SJSA1 (cell line): ENCODE results near the gene NDUFB3. TPM values are rescaled to one million over a fixed set of nuclear protein-coding genes. Genes with fewer than 3 reads are reported as not detected.
"Not testable (repeated sequence)": the region's sequence is repeated elsewhere in the genome, so short reads cannot be mapped to it uniquely, and the experiment has no call there.

ENCODE experiments used
- DNase-seq, 2 experiments: peaks; one replicate each; pipeline ENCODE4 v3.0.0-alpha.2; 2015 to 2020; ENCODE audit warnings: low spot score in 2 of 2, low read depth in 1 of 2
- H3K27ac ChIP-seq: fragments of 250-450 bp; sonication (Bioruptor Pico); 2 replicates; pipeline ENCODE4 v1.5.1; 2020; ENCODE audit warnings: mild to moderate bottlenecking, moderate library complexity
- H3K27me3 ChIP-seq: fragments of 250-450 bp; sonication (Bioruptor Pico); replicated peaks from 2 replicates; pipeline ENCODE4 v1.5.1; 2020; ENCODE audit warnings: mild to moderate bottlenecking, moderate library complexity
- H3K36me3 ChIP-seq: fragments of 250-450 bp; sonication (Bioruptor Pico); 2 replicates; pipeline ENCODE4 v1.5.1; 2020; ENCODE audit warnings: mild to moderate bottlenecking
- H3K4me1 ChIP-seq: fragments of 250-450 bp; sonication (Bioruptor Pico); replicated peaks from 2 replicates; pipeline ENCODE4 v1.6.1; 2021; ENCODE audit warnings: mild to moderate bottlenecking
- H3K4me3 ChIP-seq: fragments of 250-450 bp; sonication (Bioruptor Pico); 2 replicates; pipeline ENCODE4 v1.5.1; 2020; ENCODE audit warnings: mild to moderate bottlenecking
- H3K9me3 ChIP-seq: fragments of 250-450 bp; sonication (Bioruptor Pico); replicated peaks from 2 replicates; pipeline ENCODE4 v1.5.1; 2020; ENCODE audit warnings: mild to moderate bottlenecking
- total RNA-seq: library from RNA; depleted of rRNA; stranded (reverse); fragments of >200 nt; shearing (Covaris generic); gene quantifications from 2 replicates; pipeline ENCODE4 v1.2.3, GENCODE V29; 2014

NDUFB3 gene
- total RNA-seq, 1 experiment from 2014 or later: 174 TPM

DNA sequence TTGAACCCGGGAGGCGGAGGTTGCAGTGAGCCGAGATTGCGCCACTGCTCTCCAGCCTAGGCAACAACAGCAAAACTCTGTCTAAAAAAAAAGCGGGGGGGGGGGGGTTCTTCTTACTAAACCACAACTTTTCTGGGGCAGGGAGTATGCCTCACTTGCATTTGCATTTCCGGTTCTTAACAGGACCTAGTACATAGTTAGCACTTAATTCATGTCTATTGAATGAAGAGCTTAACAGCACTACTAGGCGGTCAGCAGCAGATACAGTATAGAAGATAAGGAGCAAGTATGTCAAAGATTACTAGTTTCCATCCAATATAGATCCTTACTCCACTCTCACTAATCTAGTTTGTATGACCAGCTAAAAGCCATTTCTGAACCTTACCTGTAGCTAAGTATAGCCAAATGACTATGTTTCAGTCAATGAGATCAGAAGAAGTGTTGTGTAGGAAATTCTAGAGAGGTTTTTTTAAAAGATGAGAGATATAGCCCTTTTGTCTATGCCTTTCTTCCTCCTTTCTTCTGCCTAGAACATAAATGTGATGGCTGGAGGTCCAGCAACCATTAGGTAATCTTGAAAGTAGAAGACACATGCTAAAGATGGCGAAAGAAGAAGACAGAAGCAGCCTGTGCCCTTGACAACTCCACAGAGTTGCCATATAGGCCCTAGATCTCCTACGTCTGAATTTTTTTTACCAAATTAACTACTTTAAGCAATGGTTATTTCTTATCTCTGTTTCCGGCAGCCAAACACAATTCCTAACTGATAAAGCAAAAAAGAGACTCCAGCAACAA, 11.6 kb upstream of the NDUFB3 start:
- no peak for DNase-seq
- H3K4me3 ChIP-seq: no peak overlapping the region
- no peaks in the 10 kb centered on the region for H3K4me1 ChIP-seq
- peaks cover 13% of the 10 kb centered on the region; the same call in 1 of the 2 replicates for H3K36me3 ChIP-seq
- H3K9me3 ChIP-seq: no peaks in the 10 kb centered on the region
- H3K27me3 ChIP-seq: no peaks in the 10 kb centered on the region
- H3K27ac ChIP-seq: no peak overlapping the region

DNA sequence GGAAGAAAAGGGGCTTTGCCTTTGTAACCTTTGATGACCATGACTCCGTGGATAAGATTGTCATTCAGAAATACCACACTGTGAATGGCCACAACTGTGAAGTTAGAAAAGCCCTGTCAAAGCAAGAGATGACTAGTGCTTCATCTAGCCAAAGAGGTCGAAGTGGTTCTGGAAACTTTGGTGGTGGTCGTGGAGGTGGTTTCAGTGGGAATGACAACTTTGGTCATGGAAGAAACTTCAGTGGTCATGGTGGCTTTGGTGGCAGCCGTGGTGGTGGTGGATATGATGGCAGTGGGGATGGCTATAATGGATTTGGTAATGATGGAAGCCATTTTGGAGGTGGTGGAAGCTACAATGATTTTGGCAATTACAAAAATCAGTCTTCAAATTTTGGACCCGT, 8.3 kb upstream of the NDUFB3 start:
- not testable (repeated sequence) for DNase-seq, H3K27me3 ChIP-seq, H3K27ac ChIP-seq, H3K9me3 ChIP-seq, H3K4me1 ChIP-seq, H3K4me3 ChIP-seq
- H3K36me3 ChIP-seq: peaks cover 13% of the 10 kb centered on the region; the same call in 1 of the 2 replicates

DNA sequence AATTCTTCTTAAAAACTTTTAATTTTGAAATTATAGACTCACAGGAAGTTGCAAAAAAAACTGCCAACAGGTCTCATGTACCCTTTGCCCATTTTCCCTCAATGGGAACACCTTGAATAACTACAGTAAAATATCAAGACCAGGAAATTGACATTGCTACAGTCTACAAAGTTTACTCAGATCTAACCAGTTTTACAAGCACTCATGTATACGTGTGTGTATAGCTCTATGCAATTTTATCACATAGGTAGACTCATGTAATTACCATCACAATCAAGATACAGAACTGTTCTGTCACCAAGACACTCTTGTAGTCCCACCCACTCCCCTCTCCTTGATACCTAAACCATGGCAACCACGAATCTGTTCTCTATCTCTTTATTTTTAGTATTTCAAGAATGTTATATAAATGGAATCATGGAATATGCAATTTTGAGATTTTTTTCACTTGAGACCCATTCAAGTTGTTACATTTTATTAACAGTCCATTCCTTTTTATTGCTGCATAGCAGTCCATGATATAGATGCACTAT, 6.9 kb upstream of the NDUFB3 start:
- H3K27ac ChIP-seq: no peak overlapping the region
- DNase-seq: no peak
- H3K27me3 ChIP-seq: no peaks in the 10 kb centered on the region
- H3K4me1 ChIP-seq: no peaks in the 10 kb centered on the region; the same call in 1 of the 2 replicates
- H3K9me3 ChIP-seq: no peaks in the 10 kb centered on the region
- no peak overlapping the region for H3K4me3 ChIP-seq
- H3K36me3 ChIP-seq: peaks cover 10% of the 10 kb centered on the region; the same call in 1 of the 2 replicates

DNA sequence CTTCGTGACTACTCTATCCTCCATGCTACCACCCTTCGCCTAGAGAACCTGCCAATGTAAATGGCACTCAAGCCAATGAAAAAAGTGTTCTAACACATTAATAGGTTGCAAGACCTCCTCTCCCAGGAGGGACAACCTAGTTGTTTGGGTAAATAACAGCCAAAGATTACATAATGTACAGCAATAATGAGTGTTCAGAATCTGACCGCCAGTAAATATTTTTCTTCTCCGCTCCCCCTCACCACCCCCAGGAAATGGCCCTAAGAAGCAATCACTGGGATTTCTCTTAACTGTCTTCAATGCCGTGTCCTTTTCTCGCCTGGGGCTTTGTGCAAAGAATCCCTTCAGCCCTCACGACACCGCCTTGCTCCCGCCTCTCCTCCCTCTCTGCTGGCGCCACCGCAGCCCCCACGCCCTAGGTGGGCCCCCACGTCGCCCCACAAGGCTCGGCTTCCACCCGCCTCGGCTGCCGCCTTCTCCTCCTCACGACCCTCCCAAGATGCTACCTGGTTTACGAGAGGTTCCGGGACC, 788 bp upstream of the NDUFB3 start:
- Histone ChIP-seq H3K4me3 (peak overlapping the region; percentile 69), H3K4me1 (peaks cover 9% of the 10 kb centered on the region; the same call in 1 of the 2 replicates)
- DNase-seq: no peak

DNA sequence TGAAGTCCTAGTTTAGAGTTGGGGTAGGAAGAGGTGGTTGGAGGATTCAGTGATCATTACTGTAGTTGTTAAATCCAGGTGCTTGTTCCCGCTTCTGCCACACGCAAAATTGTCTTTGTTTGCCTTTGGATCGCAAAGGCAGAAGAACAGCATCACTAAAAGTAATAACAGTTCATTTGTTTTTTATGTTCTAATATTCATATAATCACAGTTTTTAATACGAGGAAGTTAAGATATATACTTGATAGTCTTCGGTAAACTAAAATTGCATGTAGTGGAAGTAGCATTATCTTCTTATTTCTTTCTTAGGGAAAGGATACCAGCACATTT, 365 bp downstream of the NDUFB3 start:
- peak overlapping the region; percentile 82 for H3K27ac ChIP-seq
- H3K27me3 ChIP-seq: no peaks in the 10 kb centered on the region
- H3K4me3 ChIP-seq: peak overlapping the region; percentile 69
- no peak for DNase-seq
- H3K4me1 ChIP-seq: peaks cover 9% of the 10 kb centered on the region; the same call in 1 of the 2 replicates
- H3K9me3 ChIP-seq: no peaks in the 10 kb centered on the region
- 0 out of 2 replicates have a peak, but pooled peaks cover 3% of the 10 kb centered on the region for H3K36me3 ChIP-seq

More for the DNA sequence above, 788 bp upstream of the NDUFB3 start:
- H3K36me3 ChIP-seq: 0 out of 2 replicates have a peak, but pooled peaks cover 3% of the 10 kb centered on the region
- H3K27me3 ChIP-seq: no peaks in the 10 kb centered on the region
- no peaks in the 10 kb centered on the region for H3K9me3 ChIP-seq
- H3K27ac ChIP-seq: peak overlapping the region; percentile 82

DNA sequence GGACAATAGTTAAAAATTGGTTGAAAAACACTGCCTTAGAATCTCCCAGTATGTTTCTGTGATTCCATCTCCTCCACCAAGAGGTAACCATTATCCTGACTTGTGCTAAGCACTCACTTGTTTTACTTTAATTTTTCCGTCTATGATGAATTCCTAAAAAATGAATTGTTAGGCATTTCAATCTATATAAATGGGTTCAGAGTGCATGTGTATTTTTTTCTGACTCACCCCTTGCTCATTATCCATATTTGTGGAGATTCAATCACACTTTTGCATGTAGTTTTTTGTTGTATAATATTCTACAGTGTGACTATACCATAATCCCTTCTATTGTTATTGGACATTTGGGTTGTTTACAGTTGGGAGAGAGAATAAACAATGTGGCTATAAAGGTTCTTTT, 1.3 kb downstream of the NDUFB3 start:
- Histone ChIP-seq H3K4me3 (0 out of 2 replicates have a peak overlapping the region, but pooled peaks have one; percentile 69), H3K27me3 (no peaks in the 10 kb centered on the region), H3K9me3 (no peaks in the 10 kb centered on the region), H3K36me3 (0 out of 2 replicates have a peak, but pooled peaks cover 3% of the 10 kb centered on the region), H3K4me1 (peaks cover 9% of the 10 kb centered on the region; the same call in 1 of the 2 replicates), H3K27ac (no peak overlapping the region)
- DNase-seq: peak in 1 of 2 experiments; percentile 9

DNA sequence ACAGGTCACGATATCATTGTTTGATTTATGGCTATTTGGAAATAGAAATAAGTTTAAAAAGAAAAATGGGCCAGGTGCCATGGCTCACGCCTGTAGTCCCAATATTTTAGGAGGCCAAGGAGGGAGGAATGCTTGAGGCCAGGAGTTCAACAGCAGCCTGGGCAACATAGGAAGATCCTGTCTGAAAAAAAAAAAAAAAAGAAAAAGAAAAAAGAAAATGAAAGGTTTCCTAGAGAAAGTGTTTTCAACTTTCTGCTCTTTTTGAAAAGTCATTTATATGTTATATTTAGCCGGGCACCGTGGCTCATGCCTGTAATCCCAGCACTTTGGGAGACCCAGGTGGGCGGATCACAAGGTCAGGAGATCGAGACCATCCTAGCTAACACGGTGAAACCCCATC, 3.2 kb downstream of the NDUFB3 start:
- H3K9me3 ChIP-seq: no peaks in the 10 kb centered on the region

DNA sequence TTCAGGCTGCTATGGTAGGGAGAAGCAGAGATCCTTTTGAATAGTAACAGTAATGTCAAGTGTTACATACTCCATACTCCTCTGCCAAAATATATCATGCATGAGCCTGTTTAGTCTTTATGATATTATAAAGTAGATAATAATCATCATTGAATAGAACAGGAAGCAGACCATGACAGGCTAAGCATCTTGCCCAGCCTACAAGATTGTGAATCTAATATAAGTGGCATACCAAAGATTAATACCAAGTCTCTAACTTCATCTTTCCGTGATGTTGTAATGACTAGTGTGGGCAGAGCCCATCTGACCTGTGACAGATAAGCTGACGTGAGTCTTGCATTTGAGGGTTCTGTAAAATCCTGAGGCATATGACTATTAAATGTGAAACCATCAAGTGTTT, 13.1 kb downstream of the NDUFB3 start:
- Histone ChIP-seq H3K9me3 (no peaks in the 10 kb centered on the region), H3K4me3 (no peak overlapping the region), H3K36me3 (peaks cover 50% of the 10 kb centered on the region), H3K27me3 (no peaks in the 10 kb centered on the region), H3K27ac (no peak overlapping the region), H3K4me1 (no peaks in the 10 kb centered on the region)
- no peak for DNase-seq

More for the DNA sequence above, 3.2 kb downstream of the NDUFB3 start:
- no peak for DNase-seq
- no peak overlapping the region for H3K4me3 ChIP-seq
- no peaks in the 10 kb centered on the region for H3K27me3 ChIP-seq
- H3K36me3 ChIP-seq: peaks cover 16% of the 10 kb centered on the region
- no peak overlapping the region for H3K27ac ChIP-seq
- H3K4me1 ChIP-seq: 0 out of 2 replicates have a peak, but pooled peaks cover 9% of the 10 kb centered on the region

DNA sequence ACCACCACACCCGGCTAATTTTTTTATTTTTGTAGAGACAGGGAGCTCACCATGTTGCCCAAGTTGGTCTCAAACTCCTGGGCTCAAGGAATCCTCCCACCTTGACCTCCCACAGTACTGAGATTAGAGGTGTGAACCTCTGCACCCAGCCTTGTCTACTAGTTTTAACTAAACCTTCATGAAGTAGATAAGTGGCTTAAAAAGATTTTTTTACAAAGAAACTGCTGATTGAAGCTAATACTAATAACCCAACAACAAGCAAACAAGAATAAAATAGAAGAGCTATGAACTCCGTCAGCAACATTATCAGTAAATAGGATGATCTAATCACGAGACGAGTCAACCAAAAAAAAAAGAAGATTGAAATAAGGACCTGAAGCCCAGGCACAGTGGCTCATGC, 18.8 kb downstream of the NDUFB3 start:
- no peaks in the 10 kb centered on the region for H3K27me3 ChIP-seq
- H3K36me3 ChIP-seq: peaks cover 19% of the 10 kb centered on the region
- H3K9me3 ChIP-seq: no peaks in the 10 kb centered on the region
- no peaks in the 10 kb centered on the region for H3K4me1 ChIP-seq
- H3K27ac ChIP-seq: no peak overlapping the region
- H3K4me3 ChIP-seq: no peak overlapping the region
- DNase-seq: no peak

DNA sequence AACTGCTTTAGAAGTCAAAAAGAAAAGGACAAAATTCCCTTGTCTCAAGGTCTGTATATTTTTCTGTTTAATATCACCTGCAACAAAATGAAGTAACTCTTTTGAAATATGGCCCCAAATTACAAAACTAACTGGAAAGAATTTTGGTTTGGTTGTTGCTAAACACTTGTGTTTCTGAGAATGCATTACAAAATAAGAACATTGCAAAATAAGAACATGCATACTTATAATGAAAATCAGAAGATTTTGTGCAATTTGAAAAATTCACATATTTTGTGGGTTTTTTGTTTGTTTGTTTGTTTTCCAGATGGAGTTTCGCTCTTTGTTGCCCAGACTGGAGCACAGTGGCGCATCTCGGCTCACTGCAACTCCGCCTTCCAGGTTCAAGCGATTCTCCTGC, 21.8 kb downstream of the NDUFB3 start:
- no peak for DNase-seq
- H3K27me3 ChIP-seq: no peaks in the 10 kb centered on the region
- no peaks in the 10 kb centered on the region for H3K4me1 ChIP-seq
- no peaks in the 10 kb centered on the region for H3K9me3 ChIP-seq
- no peak overlapping the region for H3K4me3 ChIP-seq
- H3K36me3 ChIP-seq: peaks cover 3% of the 10 kb centered on the region
- H3K27ac ChIP-seq: no peak overlapping the region

DNA sequence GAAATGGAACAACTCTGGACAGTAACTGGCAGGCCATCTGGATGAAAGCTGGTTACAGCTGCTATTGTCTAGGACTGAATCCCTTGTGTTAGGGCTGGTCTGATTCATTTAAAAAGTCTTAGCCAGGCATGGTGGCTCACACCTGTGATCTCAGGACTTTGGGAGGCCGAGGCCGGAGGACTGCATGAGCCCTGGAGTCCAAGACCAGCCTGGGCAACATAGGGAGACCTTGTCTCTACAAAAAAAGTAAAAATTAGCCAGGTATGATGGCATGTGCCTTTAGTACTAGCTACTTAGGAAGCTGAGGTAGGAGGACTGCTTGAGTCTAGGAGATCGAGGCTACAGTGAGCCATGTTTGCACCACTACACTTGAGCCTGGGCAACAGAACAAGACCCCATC, 28.7 kb downstream of the NDUFB3 start:
- no peaks in the 10 kb centered on the region for H3K4me1 ChIP-seq
- H3K27me3 ChIP-seq: no peaks in the 10 kb centered on the region
- H3K9me3 ChIP-seq: no peaks in the 10 kb centered on the region
- H3K4me3 ChIP-seq: no peak overlapping the region
- H3K27ac ChIP-seq: no peak overlapping the region
- no peaks in the 10 kb centered on the region for H3K36me3 ChIP-seq
- DNase-seq: no peak

DNA sequence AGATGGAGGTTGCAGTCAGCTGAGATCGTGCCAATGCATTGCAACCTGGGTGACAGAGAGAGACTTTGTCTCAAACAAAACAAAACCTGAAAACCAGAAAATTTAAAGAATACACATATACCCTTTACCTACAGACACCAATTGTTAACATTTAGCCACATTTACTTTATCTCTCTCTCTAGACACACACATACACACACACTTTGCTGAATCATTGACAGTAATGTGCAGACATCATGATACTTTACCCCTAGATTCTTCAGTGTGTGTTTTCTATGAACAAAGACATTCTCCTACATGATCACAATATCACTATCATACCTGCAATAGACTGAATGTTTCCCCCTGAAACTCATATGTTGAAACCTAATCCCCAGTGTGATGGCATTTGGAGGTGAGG, 34.0 kb downstream of the NDUFB3 start:
- H3K4me3 ChIP-seq: no peak overlapping the region
- no peaks in the 10 kb centered on the region; the same call in 1 of the 2 replicates for H3K4me1 ChIP-seq
- no peak overlapping the region for H3K27ac ChIP-seq
- H3K36me3 ChIP-seq: no peaks in the 10 kb centered on the region
- no peak for DNase-seq
- no peaks in the 10 kb centered on the region for H3K9me3 ChIP-seq
- H3K27me3 ChIP-seq: no peaks in the 10 kb centered on the region

DNA sequence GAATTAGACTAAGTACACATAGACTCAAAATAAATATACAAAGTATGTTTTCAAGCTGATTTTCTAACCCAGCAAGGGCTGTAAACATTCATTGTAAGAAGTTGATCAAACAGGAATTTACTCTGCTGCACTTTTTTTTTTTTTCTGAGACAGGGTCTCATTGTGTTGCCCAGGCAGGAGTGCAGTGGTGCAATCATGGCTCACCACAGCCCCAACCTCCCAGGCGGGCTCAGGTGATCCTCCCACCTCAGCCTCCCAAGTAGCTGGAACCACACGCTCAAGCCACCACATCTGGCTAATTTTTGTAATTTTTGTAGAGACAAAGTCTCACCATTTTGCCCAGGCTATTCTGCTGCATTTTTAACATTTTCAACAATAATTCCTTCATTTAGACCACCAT, 35.8 kb downstream of the NDUFB3 start:
- DNase-seq: no peak
- Histone ChIP-seq H3K36me3 (no peaks in the 10 kb centered on the region), H3K9me3 (no peaks in the 10 kb centered on the region), H3K27ac (no peak overlapping the region), H3K27me3 (no peaks in the 10 kb centered on the region), H3K4me3 (no peak overlapping the region), H3K4me1 (peaks cover 5% of the 10 kb centered on the region; the same call in 1 of the 2 replicates)

DNA sequence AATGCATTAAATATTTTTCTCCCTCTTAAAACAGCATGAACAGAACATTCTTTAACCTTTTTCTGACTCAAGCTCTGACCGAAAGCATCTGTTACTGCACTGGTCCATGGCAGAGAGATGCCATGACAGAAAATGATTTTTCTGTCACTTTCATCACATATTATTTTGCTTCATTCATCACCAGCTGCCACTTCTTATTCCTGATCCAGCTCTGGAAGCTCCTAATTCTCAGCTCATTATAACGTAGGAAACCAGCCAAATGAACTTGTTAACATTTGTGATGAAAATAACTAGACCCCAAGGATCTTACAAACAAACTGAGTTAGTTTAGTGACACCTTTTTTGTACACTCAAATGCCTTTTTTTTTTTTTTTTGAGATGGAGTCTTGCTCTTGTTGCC, 36.5 kb downstream of the NDUFB3 start:
- Histone ChIP-seq H3K27ac (no peak overlapping the region), H3K4me3 (no peak overlapping the region), H3K4me1 (peaks cover 5% of the 10 kb centered on the region; the same call in 1 of the 2 replicates), H3K36me3 (no peaks in the 10 kb centered on the region), H3K9me3 (no peaks in the 10 kb centered on the region), H3K27me3 (no peaks in the 10 kb centered on the region)
- DNase-seq: no peak
